HG03097 (cell line): ENCODE results near the gene OXTR.

Source experiments
- ATAC-seq: cut with Tn5 transposase; IDR thresholded peaks from one replicate; pipeline ENCODE4 v1.9.1; 2021; ENCODE audit not compliant: unreplicated experiment, low FRiP score

Gene OXTR

DNA sequence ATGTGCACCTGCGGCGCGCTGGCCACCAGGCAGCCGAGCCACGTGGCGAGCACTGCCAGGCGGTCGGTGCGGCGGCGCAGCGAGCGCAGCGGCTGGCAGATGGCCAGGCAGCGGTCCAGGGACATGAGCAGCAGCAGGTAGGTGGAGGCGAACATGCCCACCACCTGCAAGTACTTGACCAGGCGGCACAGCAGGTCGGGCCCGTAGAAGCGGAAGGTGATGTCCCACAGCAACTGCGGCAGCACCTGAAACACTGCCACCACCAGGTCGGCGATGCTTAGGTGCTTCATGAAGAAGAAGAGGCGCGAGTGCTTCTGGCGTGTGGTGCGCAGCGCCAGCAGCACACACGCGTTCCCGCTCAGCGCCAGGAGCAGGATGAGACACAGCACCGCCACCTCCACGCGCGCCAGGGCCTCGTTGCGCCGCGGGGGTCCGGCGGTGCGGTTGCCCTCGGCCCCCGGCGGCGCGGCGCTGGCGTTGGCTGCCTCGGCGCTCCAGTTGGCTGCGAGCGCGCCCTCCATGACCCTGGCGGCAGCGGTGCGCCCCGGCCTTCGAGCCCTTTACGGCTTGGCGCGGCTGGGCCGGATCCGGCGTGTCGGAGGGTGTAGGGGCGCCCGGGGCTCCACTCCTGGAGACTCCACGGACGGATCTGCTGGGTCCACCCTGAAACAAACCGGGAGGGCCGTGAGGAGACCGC is 1.6 kb downstream of the OXTR start:
- ATAC-seq, result peak; percentile 42

DNA sequence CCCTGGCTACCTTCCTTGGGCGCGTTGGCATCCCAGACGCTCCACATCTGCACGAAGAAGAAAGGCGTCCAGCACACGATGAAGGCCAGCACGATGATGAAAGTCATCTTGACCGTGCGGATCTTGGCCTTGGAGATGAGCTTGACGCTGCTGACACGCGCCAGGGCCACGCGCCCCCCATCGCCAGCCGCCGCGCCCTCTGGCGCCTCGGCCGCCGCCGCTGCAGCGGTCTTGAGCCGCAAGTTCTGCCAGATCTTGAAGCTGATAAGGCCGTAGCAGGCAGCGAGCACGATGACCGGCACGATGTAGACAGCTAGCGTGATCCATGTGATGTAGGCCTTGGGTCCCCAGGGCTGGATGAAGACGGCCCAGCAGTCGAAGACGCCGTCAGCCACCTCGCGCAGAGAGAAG is 2.2 kb downstream of the OXTR start:
- no peak for ATAC-seq

DNA sequence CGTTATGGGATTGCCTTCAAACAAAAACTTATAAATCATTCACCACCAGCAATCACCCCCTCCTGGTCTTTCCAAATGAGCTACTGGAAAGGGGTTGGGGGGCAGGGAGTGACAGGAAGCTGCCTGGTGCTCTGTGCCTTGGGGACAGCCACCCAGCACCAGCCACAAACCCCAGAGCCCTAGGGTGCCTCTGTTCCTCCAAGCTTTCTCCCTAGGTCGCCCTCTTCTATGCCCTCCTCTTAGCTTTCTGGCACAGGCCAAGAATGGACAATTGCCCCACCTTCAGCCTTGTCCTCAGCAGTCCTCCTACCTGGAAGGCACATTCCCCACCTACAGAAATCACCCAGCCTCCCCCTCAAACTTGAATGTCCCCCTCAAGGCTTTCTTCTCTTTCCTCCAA is 3.3 kb downstream of the OXTR start:
- ATAC-seq, result no peak

DNA sequence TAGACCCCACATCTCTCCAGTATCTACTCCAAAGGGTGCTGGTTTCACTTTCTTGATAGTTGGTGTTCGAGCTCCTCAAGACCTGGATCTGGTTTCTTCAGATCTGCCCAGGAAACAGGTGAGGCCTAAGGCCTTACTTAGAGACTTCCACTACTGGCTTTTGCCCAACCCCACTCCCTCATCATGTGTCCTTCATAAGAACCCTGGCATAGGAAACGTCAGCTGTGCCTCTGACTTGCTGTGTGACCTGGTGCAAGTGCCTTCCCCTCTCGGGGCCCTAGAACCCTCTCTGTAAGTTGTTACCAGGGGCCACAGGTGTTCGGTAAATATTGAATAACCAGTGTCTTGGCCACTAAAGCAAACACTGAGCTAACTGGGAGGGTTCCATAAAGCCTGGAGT is 3.9 kb downstream of the OXTR start:
- ATAC-seq, result no peak

DNA sequence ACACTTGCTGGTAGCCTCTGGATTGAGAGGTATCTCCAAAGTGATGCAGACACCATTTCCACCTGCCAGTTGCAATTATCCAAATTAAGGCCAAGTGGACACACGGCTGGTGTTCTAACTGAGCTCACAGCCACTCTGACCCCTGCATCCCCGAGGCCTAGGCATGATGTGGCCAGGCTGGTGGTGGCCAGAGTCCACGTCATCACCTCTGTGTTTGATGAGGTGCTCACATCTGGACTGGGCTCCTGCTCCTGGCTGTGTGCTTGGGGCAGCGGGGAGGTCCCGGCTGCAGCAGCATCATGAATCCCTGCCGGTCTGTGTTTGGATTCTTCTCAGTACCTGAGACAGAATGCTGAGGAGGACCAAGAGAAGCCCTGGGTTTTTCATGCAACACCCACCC is 4.9 kb downstream of the OXTR start:
- no peak for ATAC-seq

DNA sequence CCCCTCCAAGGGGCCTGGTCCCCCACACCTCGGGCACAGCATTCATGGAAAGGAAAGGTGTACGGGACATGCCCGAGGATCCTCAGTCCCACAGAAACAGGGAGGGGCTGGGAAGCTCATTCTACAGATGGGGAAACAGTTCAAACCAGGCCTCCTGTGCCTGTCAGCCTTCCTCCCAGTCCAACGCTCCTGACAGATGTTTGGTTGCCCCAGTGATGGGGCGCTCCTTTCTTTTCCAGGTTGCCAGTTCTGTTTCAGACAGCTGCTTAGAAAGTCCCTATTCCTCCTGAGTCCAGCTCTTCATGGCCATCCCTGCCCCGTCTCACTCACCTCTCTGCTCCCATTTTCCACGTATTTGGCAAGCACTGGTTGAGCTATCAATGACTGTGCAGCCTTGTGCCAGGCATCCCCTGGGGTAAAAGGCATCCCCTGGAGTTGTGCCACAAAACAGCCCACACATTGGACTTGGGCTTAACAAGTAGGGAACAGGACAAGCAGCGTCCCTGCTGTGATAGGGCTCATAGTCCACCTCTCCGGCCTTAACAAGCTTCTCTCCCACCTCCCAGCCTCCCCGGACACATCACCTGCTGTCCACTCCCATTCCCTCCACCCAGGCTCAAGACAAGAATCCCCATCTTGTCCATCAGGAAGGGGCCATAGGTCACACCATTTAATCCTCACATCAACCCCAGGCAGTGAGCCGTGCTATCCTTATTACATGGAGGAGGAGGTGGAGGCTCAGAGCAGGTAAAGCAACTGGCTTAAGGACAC is 6.6 kb downstream of the OXTR start:
- ATAC-seq, result no peak

DNA sequence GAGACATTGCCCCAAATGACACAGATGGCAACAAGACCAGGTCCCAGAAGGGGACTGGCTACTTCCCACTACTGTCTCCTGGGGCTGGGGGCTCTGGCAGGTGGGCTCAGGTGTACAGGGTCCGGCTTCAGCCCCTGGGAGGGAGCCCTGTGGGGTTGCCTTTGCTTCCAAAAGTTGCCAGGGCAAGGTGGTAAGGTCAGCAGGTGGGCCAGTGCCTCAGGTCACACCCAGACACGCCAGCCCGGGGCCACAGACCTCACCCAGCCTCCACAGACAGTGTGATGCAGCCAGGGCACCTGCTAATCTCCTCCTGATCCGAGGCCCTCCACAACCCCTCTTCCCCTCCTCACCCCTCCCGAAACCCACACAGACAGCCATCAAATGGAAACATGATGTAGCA is 7.5 kb downstream of the OXTR start:
- no peak for ATAC-seq

DNA sequence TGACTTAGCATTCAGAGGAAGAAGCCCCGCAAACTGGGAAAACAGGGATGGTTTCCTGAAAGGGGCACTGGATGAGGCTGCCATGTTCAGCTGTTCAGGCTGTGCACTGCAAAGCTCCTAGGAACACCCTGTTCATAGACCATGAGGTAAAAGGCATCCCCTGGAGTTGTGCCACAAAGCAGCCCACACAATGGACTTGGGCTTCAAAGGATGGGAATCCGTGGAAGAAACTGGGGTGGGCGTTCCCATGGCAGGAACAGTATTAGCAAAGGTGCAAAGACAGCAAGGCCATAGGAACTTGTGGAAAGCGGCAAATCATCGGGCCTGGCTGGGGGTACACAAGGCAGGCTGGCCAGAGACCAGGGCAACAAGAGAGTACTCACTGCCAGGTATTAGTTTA is 8.9 kb downstream of the OXTR start:
- ATAC-seq, result no peak

DNA sequence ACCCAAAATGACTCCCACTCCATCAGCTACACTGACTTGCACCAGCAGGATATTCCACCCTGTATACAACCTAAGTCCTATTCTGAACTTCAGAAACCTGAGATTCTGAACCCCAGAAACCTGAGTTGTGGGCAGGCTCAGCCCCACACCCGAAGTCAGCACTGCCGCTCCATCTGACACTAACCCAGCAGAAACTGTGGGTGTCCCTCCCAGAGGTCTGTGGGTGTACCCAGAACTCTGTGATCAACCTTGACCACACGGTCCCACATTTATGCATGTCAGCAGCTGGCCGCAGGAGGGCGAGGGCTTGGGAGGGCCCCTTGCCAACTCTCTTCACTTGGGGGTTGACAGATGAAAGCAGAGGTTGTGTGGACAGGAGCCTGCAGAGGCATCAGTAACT is 9.3 kb downstream of the OXTR start:
- no peak for ATAC-seq

DNA sequence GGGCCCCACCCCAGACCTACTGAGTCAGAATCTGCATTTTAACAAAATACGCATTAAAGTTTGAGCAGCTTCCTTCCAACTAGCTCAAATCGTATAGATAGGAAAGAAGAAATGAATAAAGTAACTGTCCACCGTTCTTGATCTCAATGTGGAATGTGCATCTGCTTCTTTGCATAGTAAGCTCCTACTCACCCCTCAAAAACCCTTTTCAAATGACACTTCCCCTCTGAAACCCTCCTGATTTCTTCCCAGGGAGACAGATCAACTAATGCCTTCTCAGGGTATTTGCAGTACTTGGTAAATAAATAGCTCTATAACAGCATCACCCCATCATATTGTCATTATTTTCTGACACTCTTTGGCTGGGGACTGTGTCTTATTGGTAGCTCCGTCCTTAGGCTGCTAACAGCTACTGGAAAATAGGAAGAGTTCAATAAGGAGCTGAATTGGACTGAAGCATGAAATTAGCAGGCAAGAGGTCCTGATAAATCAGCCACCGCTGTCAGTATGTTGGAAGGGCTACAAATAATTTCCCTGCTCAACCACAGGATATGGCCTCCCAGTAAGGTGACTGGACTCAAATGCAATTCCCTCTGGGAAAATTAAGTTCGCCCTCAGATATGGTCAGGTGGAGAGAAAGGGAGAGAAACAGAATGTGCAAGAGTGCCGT is 10.2 kb downstream of the OXTR start:
- no peak for ATAC-seq

DNA sequence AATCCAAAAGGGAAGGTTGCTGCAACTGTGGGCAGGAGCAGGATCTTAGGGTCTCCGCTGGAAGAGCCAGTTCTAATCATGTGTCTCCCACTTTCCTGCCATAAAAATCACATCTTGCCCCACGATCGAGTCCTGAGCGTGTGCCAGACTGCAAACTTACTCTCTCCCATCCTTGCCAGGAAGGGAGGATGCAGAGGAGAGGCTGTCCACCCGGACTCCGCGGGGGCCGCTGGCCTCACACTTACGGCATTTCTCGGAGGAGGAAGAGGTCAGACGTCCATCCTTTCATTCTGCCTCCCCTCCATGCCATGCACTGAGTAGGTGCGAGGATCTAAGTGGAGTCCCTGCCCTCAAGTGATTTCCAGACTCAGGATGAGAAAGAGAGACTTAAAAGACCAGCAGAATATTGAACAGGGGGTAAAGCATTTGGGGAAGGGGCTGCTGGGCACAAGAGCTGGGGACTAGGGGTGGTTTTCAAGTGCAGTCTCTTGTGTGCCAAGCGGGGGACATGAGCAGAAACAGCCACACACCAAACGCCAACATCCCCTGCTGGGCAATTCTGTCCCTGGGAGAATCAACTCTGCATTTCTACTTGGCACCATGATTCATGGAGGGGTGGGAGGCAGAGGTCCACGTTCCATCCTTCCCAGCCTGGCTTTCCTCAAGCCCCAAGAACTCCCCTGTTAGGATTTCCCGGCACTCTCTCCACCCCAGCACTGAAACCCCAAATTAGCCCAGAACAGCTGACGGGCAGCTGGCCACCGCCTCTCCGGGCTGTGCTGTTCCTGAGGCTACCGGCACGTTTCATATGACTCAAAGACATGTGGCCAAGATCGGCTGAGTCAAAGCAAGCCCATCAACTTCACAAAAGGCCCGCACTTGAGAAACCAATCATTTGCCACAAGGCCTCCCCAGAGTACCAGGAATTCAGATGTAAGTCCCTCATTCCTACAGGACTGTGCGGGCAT is 11.6 kb downstream of the OXTR start:
- ATAC-seq, result no peak

DNA sequence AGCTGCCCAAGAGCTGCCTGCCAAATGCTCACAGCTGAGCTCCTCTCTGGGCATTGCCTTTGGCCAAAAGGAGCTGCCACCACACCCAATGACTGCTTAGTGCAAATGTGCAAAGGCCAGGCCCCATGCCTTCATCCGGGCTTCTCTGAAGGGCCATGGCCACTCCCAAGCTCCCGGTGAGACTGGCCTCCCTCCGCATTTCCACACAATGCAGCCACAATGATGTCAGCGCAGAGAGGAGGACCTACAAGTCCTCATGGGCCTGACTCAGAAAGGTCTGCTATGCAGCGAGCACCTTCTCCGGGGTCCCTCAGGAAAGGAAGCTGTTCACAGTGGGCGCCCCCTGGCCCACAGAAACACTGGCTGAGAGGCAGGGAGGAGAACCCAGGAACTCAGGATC is 12.7 kb downstream of the OXTR start:
- no peak for ATAC-seq

DNA sequence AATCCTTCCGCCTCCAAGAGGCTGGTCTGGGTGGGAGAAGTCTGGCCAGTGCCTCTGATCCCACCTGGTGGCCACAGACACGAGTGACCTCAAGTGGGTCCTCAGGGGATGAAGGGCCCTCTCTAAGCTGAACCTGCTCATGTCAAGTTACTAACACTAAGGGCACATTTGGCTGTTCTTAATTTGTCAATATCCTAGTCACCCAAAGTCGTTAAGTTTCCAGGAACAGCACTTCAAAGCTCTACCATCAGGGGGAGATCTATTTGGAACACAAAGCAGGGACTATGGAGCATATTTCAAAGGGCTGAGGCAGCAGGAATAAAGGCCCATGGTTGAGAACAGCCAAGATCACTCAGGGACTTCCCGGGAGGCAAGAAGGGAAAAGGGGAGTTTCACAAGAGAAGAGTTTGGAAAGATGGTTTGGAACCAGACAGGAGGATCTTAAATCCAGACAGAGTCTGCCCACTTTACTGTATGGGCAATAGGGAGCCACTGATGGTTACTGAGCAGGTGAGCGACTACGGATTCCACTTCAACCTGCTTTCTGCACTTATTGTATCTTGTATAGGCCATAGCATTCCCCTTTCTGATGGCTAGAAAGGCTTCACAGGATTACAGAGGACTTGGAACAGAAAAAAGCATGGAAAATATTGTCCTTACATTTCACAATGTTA is 13.7 kb downstream of the OXTR start:
- ATAC-seq, result no peak

DNA sequence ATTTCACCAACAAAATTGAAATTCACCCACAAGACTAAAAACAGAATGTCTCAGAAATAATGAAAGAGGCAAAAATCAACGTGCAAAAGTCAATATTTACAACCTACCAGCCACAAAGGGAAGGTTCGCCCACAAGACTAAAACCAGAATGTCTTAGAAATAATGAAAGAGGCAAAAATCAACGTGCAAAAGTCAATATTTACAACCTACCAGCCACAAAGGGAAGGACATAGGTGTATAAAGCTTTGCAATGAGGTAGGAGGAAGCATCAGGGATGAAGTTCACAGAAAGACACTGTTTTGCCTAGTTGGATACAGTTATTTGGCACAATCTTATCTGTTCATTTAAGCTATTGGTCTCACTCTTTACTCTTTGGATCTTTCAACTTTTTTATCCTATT is 14.3 kb downstream of the OXTR start:
- ATAC-seq, result no peak

DNA sequence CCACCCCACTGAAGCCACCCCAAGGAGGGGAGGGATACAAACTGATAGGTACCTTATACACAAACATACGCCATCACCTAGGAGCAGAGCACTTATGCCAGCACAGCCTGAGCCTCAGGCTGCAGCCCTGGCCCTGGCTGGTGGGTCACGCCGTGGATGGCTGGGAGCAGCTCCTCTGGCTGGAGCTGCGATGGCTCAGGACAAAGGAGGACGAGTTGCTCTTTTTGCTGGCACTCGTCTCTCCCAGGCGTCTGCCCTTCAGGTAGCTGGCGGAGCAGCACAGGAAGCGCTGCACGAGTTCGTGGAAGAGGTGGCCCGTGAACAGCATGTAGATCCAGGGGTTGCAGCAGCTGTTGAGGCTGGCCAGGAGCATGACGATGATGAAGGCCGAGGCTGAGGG is 16.6 kb downstream of the OXTR start:
- no peak for ATAC-seq

DNA sequence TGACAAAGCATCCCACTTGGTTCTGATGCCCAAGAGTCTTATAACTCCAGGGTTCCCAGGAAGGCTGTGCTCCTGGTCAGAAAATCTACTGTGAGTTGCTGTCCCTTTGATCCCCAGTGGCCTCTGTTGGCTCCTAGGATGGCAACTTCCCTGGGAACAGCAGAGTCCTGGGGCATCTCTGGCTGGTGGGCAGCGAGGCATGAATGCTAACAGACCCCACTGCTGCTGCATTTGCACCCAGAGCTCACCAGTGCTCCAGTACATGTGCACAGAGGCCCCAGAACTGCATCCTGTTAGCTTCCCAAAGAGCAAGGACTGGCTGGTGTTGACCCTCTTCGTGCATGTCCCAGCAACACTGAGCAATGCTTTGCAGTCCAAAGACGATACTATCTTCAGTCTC is 20.1 kb downstream of the OXTR start:
- no peak for ATAC-seq

DNA sequence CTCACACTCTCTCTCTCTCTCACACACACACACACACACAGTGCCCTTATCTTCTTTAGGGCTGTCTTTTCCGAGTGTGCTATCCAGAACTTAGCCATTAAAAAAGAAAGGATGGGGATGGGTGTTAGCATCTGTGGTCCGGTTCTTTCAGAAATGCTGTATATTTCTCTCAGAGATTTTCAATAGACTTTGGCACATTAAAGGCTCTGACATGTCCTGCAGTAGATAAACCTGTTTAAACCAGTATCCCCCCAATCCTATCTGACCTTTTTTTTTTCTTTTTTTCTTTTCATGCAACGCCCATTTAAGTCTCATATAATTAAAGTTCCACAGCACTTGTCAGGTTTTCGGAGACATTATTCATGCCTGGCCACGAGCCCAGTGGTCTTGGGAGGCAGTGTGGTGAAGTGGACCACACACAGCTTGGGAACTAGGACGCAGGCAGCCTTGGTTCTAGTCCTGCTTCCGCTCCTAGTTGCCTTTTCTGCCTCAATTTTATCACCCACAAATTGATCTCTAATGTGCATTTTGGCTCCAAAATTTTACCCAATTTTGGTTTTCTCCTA is 22.6 kb downstream of the OXTR start:
- no peak for ATAC-seq

DNA sequence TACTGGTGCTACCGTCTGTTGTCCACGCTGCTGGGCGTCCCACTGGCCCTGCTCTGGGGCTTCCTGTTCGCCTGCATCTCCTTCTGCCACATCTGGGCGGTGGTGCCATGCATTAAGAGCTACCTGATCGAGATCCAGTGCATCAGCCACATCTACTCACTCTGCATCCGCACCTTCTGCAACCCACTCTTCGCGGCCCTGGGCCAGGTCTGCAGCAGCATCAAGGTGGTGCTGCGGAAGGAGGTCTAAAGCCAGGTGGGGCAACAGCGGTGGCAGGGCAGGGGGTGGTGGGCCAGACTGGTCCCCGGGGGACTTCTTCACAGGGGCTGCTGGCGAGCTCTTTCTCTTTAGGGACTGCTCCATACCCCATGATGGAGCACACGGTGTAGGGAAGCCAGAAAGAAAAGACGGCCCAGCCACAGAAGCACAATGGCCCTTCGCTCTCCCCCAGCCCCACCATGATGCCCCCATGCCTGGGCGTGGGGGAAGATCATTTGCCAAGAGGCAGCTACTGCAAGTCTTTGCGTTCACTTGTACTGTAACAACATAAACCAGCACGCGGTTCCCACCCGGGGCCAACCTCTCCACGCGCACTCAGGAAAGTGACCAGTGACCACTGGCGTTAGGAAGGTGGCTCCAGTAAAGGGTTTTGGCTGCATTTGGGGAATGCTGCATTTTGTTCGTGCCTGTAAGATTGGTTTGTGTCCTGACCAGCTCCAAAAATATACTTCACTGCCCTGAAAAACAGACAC is 23.6 kb downstream of the OXTR start:
- no peak for ATAC-seq

DNA sequence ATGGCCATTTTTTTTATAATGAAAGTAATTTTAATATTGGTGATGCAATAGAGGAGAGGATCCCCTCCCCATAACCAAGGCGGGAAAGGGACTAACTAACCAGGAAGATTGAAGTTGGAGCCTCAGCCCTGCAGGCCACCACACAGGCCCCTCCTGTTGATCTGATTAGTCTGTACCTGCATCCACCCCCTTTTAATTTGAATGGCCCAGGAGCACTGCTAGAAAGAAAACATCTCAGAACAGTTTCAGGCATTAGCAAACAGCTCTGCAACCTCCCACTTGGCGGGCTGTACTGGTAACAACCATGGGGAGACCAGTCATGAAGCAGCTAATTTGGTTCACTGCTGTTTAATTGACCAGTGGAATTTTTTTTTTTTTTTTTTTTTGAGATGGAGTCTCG is 25.5 kb downstream of the OXTR start:
- no peak for ATAC-seq
